Lung (tissue), 12 donors: ENCODE data around the gene C12orf43. TPM values are rescaled to one million over a fixed set of nuclear protein-coding genes. Genes with fewer than 3 reads are reported as not detected.

ENCODE experiments used
- ATAC-seq: fragments of 200-7000 bp; cut with Tn5 transposase; one replicate; pipeline ENCODE4 v1.9.1; 2020; ENCODE audit warnings: moderate number of reproducible peaks; ENCODE audit not compliant: insufficient read depth, low FRiP score
- DNase-seq, 3 donors: peaks; one replicate each; pipeline ENCODE4 v3.0.0-alpha.2; 2013 to 2017
- H3K27ac ChIP-seq, 2 donors: one replicate each; pipeline ENCODE4 v1.5.1; 2013; ENCODE audit warnings: mild to moderate bottlenecking in 2 of 2, moderate library complexity in 2 of 2, control low read depth in 1 of 2, inconsistent platforms in 1 of 2, low read depth in 1 of 2, low read length in 1 of 2
- H3K27me3 ChIP-seq, 3 donors: one replicate each; pipeline ENCODE4 v1.5.1; 2013; ENCODE audit warnings: low read length in 2 of 3; ENCODE audit not compliant: control insufficient read depth in 3 of 3, insufficient read depth in 3 of 3
- H3K36me3 ChIP-seq, 4 donors: one replicate each; pipeline ENCODE4 v1.5.1; 2013; ENCODE audit warnings: low read length in 4 of 4, mild to moderate bottlenecking in 1 of 4, moderate library complexity in 1 of 4; ENCODE audit not compliant: control insufficient read depth in 4 of 4, insufficient read depth in 4 of 4
- H3K4me1 ChIP-seq, 5 donors: one replicate each; pipeline ENCODE4 v1.5.1; 2013; ENCODE audit warnings: low read length in 5 of 5, mild to moderate bottlenecking in 2 of 5, moderate library complexity in 1 of 5; ENCODE audit not compliant: control insufficient read depth in 5 of 5, insufficient read depth in 5 of 5
- H3K4me3 ChIP-seq: one replicate; pipeline ENCODE4 v1.5.1; 2013; ENCODE audit warnings: mild to moderate bottlenecking, control low read depth, moderate library complexity
- H3K9ac ChIP-seq, 2 donors: one replicate each; pipeline ENCODE4 v1.5.1; 2013; ENCODE audit warnings: low read length in 2 of 2, control low read depth in 1 of 2; ENCODE audit not compliant: insufficient read depth in 1 of 2
- H3K9me3 ChIP-seq, 4 donors: one replicate each; pipeline ENCODE4 v1.5.1; 2013; ENCODE audit warnings: low read length in 3 of 4, mild to moderate bottlenecking in 1 of 4, moderate library complexity in 1 of 4; ENCODE audit not compliant: control insufficient read depth in 4 of 4, insufficient read depth in 3 of 4
- CTCF ChIP-seq: IDR thresholded peaks from 2 replicates; pipeline ENCODE4 v1.5.1; 2012; ENCODE audit warnings: mild to moderate bottlenecking; ENCODE audit errors: control extremely low read depth, extremely low read depth
- WGBS, 2 donors: extraction: QIAGEN DNeasy Blood & Tissue Kit; methylation state at CpG; one replicate each; pipeline ENCODE4 v1.1.7; 2013; 5-methylcytosine and 5-hydroxymethylcytosine counted together
- polyA plus RNA-seq, 2 donors: library from polyadenylated mRNA; stranded (reverse); fragments of 200-250 nt; gene quantifications; one replicate each; pipeline ENCODE4 v1.2.1, GENCODE V29; 2013
- total RNA-seq, 2 donors: library from RNA; depleted of rRNA in 1 of 2; stranded (reverse); fragments of >200 nt in 1 of 2; gene quantifications; one replicate each; pipeline ENCODE4 v1.2.1, GENCODE V29; 2014 to 2021
- donor health status: control.
- donor health status: control.
- donor health status: Bipolar disorder and iron deficiency.
- donor health status: healthy.
- donor health status: DM: yes; HTN: yes; CAD: no.

C12orf43 gene
- total and polyA plus RNA-seq, 4 donors: 9.9 to 17.6 (median 12.5) TPM

DNA sequence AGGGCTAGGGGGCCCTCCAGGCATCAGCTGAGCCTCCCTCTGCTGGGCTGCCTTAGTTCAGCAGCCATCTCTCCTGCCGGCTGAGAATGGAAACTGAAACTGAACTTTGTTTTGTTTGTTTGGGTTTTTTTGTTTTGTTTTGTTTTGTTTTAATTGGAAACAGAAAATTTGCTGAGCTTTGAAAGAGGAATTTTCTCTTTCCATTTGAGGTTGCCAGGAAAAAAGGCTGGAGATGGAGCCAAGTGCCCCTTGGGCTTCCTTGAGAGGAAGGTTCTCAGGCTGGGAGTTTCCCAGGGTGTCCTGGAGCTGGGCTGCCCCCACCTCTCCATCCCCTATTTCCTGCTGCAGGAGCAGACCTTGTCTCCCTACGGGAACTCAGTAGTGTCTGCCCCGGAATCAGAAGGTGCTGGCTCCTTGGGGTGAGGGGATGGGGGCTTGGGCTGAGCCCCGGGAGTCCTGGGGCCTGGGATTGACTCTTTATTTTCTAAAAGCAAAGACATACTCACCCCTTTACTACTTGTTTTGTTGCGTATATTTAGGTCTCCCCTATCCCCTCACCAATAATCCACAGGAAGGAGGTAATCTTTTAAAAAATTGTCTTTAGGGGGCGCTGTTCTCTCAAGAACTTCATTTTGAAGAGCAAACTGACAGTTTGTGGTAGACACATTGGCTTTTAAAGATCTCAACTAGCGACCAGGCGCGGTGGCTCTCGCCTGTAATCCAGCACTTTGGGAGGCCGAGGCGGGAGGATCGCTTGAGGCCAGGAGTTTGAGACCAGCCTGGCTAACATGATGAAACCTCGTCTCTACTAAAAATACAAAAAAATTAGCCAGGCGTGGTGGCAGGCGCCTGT is 44.1 kb upstream of the C12orf43 start:
- DNase-seq (peak; percentile 33 to 69 (median 68)), ATAC-seq (no peak)
- Histone ChIP-seq H3K9ac (peak overlapping the region; percentile 5 to 75), H3K4me3 (no peak overlapping the region), H3K27ac (peak overlapping the region; percentile 37 to 72), H3K36me3 (no peaks in the 10 kb centered on the region), H3K9me3 (no peaks in the 10 kb centered on the region), H3K27me3 (no peaks in the 10 kb centered on the region), H3K4me1 (peaks cover 0 to 1% (median 0%) of the 10 kb centered on the region in 5 donors)
- 44% methylated on average over 16 of the region's 16 CpGs for WGBS, 2 donors
- TF ChIP-seq CTCF: peak; percentile 25

- DNase-seq (peak in 1 of 3 donors; percentile 1), ATAC-seq (no peak)
- Histone ChIP-seq H3K36me3 (no peaks in the 10 kb centered on the region), H3K4me3 (no peak overlapping the region), H3K27ac (no peak overlapping the region), H3K9ac (no peak overlapping the region), H3K27me3 (no peaks in the 10 kb centered on the region), H3K4me1 (peaks cover 0 to 1% (median 0%) of the 10 kb centered on the region in 5 donors), H3K9me3 (no peaks in the 10 kb centered on the region)
- 86 to 89% methylated on average over 10 of the region's 10 CpGs for WGBS, 2 donors
- TF ChIP-seq CTCF: no peak
These were observed 43.0 kb upstream of the C12orf43 start for GRCh38 chr12:121059031-121059898.

DNA sequence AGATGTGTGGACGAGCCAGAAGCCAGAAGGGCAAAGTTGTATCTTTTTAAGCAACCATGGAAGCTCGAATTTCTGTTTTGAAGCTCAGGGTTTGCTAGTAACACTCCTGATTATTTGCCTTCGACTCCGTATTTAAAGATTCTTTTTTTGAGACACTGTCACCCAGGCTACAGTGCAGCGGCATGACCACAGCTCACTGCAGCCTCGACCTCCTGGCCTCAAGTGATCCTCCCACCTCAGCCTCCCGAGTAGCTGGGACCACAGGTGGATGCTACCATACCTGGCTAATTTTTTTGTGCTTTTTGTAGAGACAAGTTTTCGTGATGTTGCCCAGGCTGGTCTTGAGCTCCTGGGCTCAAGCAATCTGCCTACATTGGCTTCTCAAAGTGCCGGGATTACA is 41.5 kb upstream of the C12orf43 start:
- Histone ChIP-seq H3K9ac (no peak overlapping the region), H3K9me3 (no peaks in the 10 kb centered on the region), H3K36me3 (no peaks in the 10 kb centered on the region), H3K27me3 (no peaks in the 10 kb centered on the region), H3K27ac (no peak overlapping the region), H3K4me3 (no peak overlapping the region), H3K4me1 (peaks cover 0 to 1% (median 0%) of the 10 kb centered on the region in 5 donors)
- TF ChIP-seq CTCF: no peak
- DNase-seq: no peak
- WGBS, 2 donors: 73 to 86% methylated on average over 9 of the region's 9 CpGs
- no peak for ATAC-seq
